Breast epithelium (tissue), 4 donors: ENCODE measurements around the gene TAS2R10. TPM values are rescaled to one million over a fixed set of nuclear protein-coding genes. Genes with fewer than 3 reads are reported as not detected.

Experiments used
- DNase-seq, 2 donors: peaks; one replicate each; pipeline ENCODE4 v3.0.0-alpha.2; 2019; ENCODE audit warnings: low spot score in 2 of 2
- H3K27ac ChIP-seq, 2 donors: fragments of 200-600 bp; sonication (generic) in 1 of 2; one replicate each; pipeline ENCODE4 v1.5.1; 2016 to 2019; ENCODE audit warnings: mild to moderate bottlenecking in 1 of 2
- H3K27me3 ChIP-seq, 2 donors: fragments of 200-600 bp; sonication (generic) in 1 of 2; one replicate each; pipeline versions ENCODE4 v1.5.1 to v1.6.0; 2017 to 2019; ENCODE audit warnings: control low read depth in 1 of 2, mild to moderate bottlenecking in 1 of 2
- H3K36me3 ChIP-seq: fragments of 200-600 bp; one replicate; pipeline ENCODE4 v1.5.1; 2019
- H3K4me1 ChIP-seq, 2 donors: fragments of 200-600 bp; sonication (generic); one replicate each; pipeline ENCODE4 v1.5.1; 2016 to 2019; ENCODE audit warnings: control low read depth in 1 of 2
- H3K4me3 ChIP-seq, 3 donors: fragments of 200-600 bp; sonication (generic); 1 replicate in 2 of 3; 2 replicates in 1 of 3; pipeline ENCODE4 v1.5.1; 2016 to 2019; ENCODE audit warnings: mild to moderate bottlenecking in 3 of 3, moderate library complexity in 2 of 3
- H3K9me3 ChIP-seq, 2 donors: fragments of 200-600 bp; sonication (generic) in 1 of 2; one replicate each; pipeline ENCODE4 v1.5.1; 2016 to 2019; ENCODE audit warnings: control low read depth in 1 of 2
- POLR2A ChIP-seq: fragments of 450-650 bp; IDR thresholded peaks from one replicate; pipeline ENCODE4 v1.6.1; 2016; ENCODE audit warnings: antibody characterized with exemption, mild to moderate bottlenecking, moderate library complexity
- POLR2AphosphoS5 ChIP-seq, 3 donors: sonication (generic); formaldehyde crosslinking; IDR thresholded peaks; one replicate each; pipeline ENCODE4 v1.6.1; 2017; ENCODE audit warnings: antibody characterized with exemption in 3 of 3
- intact Hi-C: fragments of 100-400 bp; cut with DNase I; formaldehyde crosslinking; loops from one replicate; pipeline ENCODE4 v1.15.1; 2023; ENCODE audit warnings: low total_unique reads
- total RNA-seq, 3 donors: library from RNA; depleted of rRNA; stranded (reverse); fragments of >200 nt; gene quantifications; one replicate each; pipeline ENCODE4 v1.1.0, GENCODE V29; 2016
- TF ChIP-seq, protein P1 (sequence below), 3 donors: fragments of 450-650 bp; IDR thresholded peaks; one replicate each; pipeline ENCODE4 v1.5.1; 2016 to 2017; ENCODE audit warnings: antibody characterized with exemption in 3 of 3, mild to moderate bottlenecking in 3 of 3, moderate library complexity in 3 of 3

The TAS2R10 gene
- total RNA-seq, 3 donors from 2014 or later, result 1.3 to 1.6 (median 1.3) TPM

DNA sequence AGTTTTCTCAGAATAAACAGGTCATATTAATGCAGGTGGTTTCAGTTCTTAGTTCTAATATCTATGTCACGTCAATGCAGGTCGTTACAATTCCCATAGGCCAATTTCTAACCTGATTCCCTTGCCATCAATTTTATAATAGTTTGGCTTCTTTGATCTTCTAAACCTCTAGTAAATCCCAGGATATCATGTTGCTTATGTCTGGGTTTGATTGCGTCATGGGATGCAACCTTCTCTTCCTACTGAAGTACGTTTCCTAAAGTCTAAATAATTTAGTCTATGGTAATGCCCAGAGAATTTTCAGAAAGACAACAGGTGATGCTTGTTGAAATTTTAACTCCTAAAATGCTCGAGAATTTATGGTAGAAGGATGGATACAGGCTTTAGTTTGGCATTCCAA, 42.9 kb downstream of the TAS2R10 start:
- intact Hi-C loops, result no loop called here
- TF ChIP-seq, protein P1, sequence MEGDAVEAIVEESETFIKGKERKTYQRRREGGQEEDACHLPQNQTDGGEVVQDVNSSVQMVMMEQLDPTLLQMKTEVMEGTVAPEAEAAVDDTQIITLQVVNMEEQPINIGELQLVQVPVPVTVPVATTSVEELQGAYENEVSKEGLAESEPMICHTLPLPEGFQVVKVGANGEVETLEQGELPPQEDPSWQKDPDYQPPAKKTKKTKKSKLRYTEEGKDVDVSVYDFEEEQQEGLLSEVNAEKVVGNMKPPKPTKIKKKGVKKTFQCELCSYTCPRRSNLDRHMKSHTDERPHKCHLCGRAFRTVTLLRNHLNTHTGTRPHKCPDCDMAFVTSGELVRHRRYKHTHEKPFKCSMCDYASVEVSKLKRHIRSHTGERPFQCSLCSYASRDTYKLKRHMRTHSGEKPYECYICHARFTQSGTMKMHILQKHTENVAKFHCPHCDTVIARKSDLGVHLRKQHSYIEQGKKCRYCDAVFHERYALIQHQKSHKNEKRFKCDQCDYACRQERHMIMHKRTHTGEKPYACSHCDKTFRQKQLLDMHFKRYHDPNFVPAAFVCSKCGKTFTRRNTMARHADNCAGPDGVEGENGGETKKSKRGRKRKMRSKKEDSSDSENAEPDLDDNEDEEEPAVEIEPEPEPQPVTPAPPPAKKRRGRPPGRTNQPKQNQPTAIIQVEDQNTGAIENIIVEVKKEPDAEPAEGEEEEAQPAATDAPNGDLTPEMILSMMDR (IDR thresholded peaks at IDR 0.05), result no peak
- no peak for TF ChIP-seq POLR2A
- TF ChIP-seq POLR2AphosphoS5 (IDR thresholded peaks at IDR 0.05), result no peak
- no peaks in the 10 kb centered on the region for H3K36me3 ChIP-seq

DNA sequence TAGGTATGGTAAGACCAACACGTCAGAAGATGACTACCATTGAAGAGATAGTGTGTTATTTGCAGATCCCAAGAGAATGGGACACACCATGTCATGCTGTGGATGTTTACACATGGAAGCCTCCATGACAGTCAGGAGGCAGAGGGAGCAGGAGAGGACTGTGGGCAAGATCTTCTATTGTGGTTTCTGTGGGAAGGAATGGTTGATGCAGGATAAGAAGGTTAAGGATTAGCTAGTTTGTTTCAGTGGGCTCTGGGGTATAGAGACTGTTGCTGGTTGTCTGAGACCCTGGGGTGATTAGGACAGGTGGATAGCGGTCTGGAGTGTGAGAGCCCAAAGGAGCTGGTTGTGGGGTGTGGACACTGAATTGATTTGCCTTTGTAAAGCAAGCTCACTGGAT, 47.1 kb downstream of the TAS2R10 start:
- no peaks in the 10 kb centered on the region for H3K36me3 ChIP-seq
- no peaks in the 10 kb centered on the region for H3K4me1 ChIP-seq
- intact Hi-C loops, result no loop called here
- no peak overlapping the region for H3K27ac ChIP-seq
- no peaks in the 10 kb centered on the region for H3K27me3 ChIP-seq
- H3K4me3 ChIP-seq, result no peak overlapping the region
- DNase-seq, result no peak
- TF ChIP-seq, protein P1 (IDR thresholded peaks at IDR 0.05), result no peak
- TF ChIP-seq POLR2A, result no peak
- TF ChIP-seq POLR2AphosphoS5 (IDR thresholded peaks at IDR 0.05), result no peak
- no peaks in the 10 kb centered on the region for H3K9me3 ChIP-seq

More for the DNA sequence above, 42.9 kb downstream of the TAS2R10 start:
- Histone ChIP-seq H3K4me3 (no peak overlapping the region), H3K4me1 (no peaks in the 10 kb centered on the region), H3K9me3 (no peaks in the 10 kb centered on the region), H3K27me3 (no peaks in the 10 kb centered on the region), H3K27ac (no peak overlapping the region)
- no peak for DNase-seq

Other genes with a start within 250 kb of the TAS2R10 start
- gene MAGOHB, start 212.7 kb downstream of the TAS2R10 start, total RNA-seq, result 10 to 100 TPM; 10.9 to 34.1 (median 17.4) TPM
- gene STYK1, start 152.3 kb downstream of the TAS2R10 start, total RNA-seq, result 1 to 10 TPM in 2 of 3 donors, under 1 TPM in 1; 0.32 to 4.9 (median 3.5) TPM
- gene YBX3, start 103.0 kb downstream of the TAS2R10 start, total RNA-seq, result 100 to 1,000 TPM; 262 to 381 (median 290) TPM
- not detected for gene TAS2R7, start 23.7 kb downstream of the TAS2R10 start, total RNA-seq
- gene TAS2R8, start 19.1 kb downstream of the TAS2R10 start, total RNA-seq, result under 1 TPM in 1 of 3 donors, not detected in 2; 0.48 TPM
- gene TAS2R9, start 16.2 kb downstream of the TAS2R10 start, total RNA-seq, result not detected
- 10 to 100 TPM in 1 of 3 donors, 1 to 10 TPM in 2; 2.4 to 18.0 (median 10.0) TPM for gene PRR4, start 23.1 kb upstream of the TAS2R10 start, total RNA-seq
- 10 to 100 TPM; 30.9 to 72.6 (median 39.0) TPM for gene PRH1, start 57.9 kb upstream of the TAS2R10 start, total RNA-seq
- gene TAS2R13, start 83.2 kb upstream of the TAS2R10 start, total RNA-seq, result 1 to 10 TPM; 3.5 to 6.9 (median 5.9) TPM
- not detected for gene PRH2, start 102.9 kb upstream of the TAS2R10 start, total RNA-seq
- 1 to 10 TPM; 3.7 to 8.8 (median 7.9) TPM for gene TAS2R14, start 112.9 kb upstream of the TAS2R10 start, total RNA-seq
- gene TAS2R50, start 160.6 kb upstream of the TAS2R10 start, total RNA-seq, result 1 to 10 TPM; 4.0 to 6.2 (median 4.2) TPM
- gene TAS2R20, start 171.9 kb upstream of the TAS2R10 start, total RNA-seq, result 1 to 10 TPM; 4.6 to 7.9 (median 5.6) TPM
- gene TAS2R19, start 196.3 kb upstream of the TAS2R10 start, total RNA-seq, result 10 to 100 TPM in 2 of 3 donors, 1 to 10 TPM in 1; 4.2 to 10.5 (median 10.1) TPM
- 1 to 10 TPM; 6.1 to 8.2 (median 6.9) TPM for gene TAS2R31, start 205.0 kb upstream of the TAS2R10 start, total RNA-seq
- 1 to 10 TPM; 3.2 to 4.6 (median 3.2) TPM for gene TAS2R46, start 235.9 kb upstream of the TAS2R10 start, total RNA-seq